Cardiac muscle cell (in vitro differentiated cells and primary cell): Measurements from ENCODE around the gene CDS1. TPM values are rescaled to one million over a fixed set of nuclear protein-coding genes. Genes with fewer than 3 reads are reported as not detected.

Experiments used
- DNase-seq, 2 donors: peaks; one replicate each; pipeline versions ENCODE4 v3.0.0 to v3.0.0-alpha.2; 2010 to 2017; ENCODE audit warnings: low read depth in 1 of 2, low spot score in 1 of 2
- H3K27ac ChIP-seq: fragments of 200-600 bp; sonication (generic); 2 replicates; pipeline ENCODE4 v1.5.1; 2016
- H3K27me3 ChIP-seq: fragments of 200-600 bp; sonication (generic); 2 replicates; pipeline ENCODE4 v1.6.0; 2016; ENCODE audit warnings: control low read depth
- H3K36me3 ChIP-seq: fragments of 200-600 bp; sonication (generic); 2 replicates; pipeline ENCODE4 v1.5.1; 2016; ENCODE audit warnings: control low read depth
- H3K4me1 ChIP-seq: fragments of 200-600 bp; sonication (generic); 2 replicates; pipeline ENCODE4 v1.8.1; 2017; ENCODE audit warnings: low read depth, mild to moderate bottlenecking, mixed run types
- H3K4me3 ChIP-seq: fragments of 200-600 bp; sonication (generic); 2 replicates; pipeline ENCODE4 v1.5.1; 2016; ENCODE audit warnings: mild to moderate bottlenecking
- H3K9me3 ChIP-seq: fragments of 200-600 bp; sonication (generic); 2 replicates; pipeline ENCODE4 v1.5.1; 2017; ENCODE audit warnings: low read depth, mild to moderate bottlenecking, control low read depth
- polyA plus RNA-seq: library from polyadenylated mRNA; unstranded; fragments of >200 nt; fragmentation: Nextera tagmentation; extraction: Ambion mirVana; gene quantifications from 2 replicates; pipeline ENCODE4 v1.2.1, GENCODE V29; 2016
- total RNA-seq: library from RNA; depleted of rRNA; stranded (reverse); fragments of >200 nt; gene quantifications from 2 replicates; pipeline ENCODE4 v1.2.3, GENCODE V29; 2016
- TF ChIP-seq, protein P1 (sequence below): IDR thresholded peaks from 2 replicates; pipeline ENCODE4 v1.5.1; 2012; ENCODE audit warnings: low read depth, mild to moderate bottlenecking, low read length

Gene CDS1
- total and polyA plus RNA-seq, 2 experiments from 2014 or later: 1.9 to 2.2 TPM

DNA sequence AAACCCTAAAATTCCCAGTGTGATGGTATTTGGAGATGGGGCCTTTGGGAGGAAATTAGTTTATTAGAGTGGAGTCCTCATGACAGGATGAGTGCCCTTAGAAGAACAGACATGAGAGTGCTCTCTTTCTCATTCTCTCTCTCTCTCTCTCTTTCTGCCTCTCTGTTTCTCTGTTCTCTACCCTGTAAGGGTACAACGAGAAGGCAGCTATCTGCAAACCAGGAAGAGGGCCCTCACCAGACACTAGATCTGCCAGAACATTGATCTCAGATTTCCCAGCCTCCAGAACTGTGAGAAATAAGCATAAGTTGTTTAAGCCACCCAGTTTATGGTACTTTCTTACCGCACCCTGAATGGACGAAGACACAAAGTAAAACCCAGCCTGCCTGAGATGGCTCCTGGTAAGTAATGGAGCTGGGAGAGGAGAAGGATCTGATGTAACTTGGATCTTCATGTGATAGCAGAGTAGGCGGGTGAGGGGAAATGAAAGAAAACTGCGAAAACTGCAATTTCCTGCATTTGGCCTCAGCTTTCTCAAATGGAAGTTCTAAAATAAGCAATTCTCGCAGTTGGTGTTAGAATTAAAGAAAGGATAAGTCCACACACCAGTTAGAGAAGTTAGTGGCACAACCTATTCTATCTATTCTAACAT is 8.7 kb upstream of the CDS1 start:
- Histone ChIP-seq H3K36me3 (no peaks in the 10 kb centered on the region), H3K4me3 (no peak overlapping the region), H3K9me3 (no peaks in the 10 kb centered on the region), H3K27ac (no peak overlapping the region), H3K4me1 (peaks cover 1% of the 10 kb centered on the region), H3K27me3 (no peaks in the 10 kb centered on the region)
- TF ChIP-seq, protein P1, sequence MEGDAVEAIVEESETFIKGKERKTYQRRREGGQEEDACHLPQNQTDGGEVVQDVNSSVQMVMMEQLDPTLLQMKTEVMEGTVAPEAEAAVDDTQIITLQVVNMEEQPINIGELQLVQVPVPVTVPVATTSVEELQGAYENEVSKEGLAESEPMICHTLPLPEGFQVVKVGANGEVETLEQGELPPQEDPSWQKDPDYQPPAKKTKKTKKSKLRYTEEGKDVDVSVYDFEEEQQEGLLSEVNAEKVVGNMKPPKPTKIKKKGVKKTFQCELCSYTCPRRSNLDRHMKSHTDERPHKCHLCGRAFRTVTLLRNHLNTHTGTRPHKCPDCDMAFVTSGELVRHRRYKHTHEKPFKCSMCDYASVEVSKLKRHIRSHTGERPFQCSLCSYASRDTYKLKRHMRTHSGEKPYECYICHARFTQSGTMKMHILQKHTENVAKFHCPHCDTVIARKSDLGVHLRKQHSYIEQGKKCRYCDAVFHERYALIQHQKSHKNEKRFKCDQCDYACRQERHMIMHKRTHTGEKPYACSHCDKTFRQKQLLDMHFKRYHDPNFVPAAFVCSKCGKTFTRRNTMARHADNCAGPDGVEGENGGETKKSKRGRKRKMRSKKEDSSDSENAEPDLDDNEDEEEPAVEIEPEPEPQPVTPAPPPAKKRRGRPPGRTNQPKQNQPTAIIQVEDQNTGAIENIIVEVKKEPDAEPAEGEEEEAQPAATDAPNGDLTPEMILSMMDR: no peak
- DNase-seq: no peak

DNA sequence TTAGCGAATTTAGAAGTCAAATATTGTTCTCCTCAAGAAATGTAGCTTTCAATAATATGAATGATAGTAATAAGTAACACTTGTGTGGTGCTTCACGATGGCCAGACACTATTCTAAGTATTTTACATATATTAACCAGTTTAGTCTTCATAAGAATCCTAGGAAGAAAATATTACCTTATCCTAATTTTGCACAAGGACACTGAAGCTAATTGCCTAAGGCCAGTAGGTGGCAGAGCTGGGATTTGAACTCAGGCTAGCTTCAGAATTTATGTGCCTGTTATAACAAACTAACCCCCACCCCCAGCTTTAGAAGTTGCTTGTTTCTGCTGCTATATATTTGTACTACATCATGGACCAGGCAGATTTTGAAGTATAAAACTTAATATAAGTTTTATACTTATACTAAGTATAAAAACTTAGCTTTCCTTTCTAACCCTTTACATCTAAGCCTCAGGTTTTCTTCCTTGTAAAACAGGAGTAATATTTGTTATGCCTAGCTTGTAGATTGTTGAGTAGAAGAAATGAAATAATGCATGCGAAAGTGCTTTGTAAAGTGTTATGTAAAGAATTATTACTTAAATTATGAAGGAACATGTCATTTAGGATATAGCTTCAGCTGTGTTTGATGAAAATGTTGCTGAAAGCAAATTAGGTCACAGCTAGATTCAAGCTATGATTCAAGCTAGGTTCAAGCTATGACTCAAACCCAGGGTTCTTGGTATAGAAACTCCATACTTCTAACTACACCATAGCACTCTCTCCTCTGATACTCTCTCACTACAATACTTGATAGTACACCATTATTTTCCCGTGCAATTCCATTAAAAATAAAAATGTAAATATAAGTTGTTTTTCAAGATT is 4.2 kb upstream of the CDS1 start:
- Histone ChIP-seq H3K4me3 (no peak overlapping the region), H3K27me3 (peaks cover 3% of the 10 kb centered on the region), H3K36me3 (no peaks in the 10 kb centered on the region), H3K9me3 (no peaks in the 10 kb centered on the region), H3K27ac (no peak overlapping the region), H3K4me1 (peaks cover 7% of the 10 kb centered on the region)
- TF ChIP-seq, protein P1: peak; percentile 77
- peak; percentile 61 to 72 for DNase-seq

DNA sequence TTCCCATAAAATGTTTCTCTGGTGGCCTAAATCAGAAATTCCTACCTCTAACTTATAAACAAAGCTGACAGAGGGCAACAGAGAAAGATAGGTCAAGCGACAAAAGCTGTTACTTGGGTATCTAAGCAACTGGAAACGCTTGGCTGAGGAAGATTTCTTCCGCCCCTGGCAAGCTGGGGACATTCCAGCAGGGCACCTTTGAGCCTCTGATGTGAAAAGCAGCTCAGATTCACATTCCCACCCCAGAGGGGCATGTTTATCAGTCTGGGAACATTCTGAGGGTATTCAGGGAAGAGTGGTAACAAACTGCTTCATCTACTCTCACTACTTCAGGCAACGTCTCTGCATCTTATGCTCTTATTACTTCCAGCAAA is 3.5 kb upstream of the CDS1 start:
- Histone ChIP-seq H3K9me3 (no peaks in the 10 kb centered on the region), H3K4me1 (peaks cover 7% of the 10 kb centered on the region), H3K27me3 (peaks cover 9% of the 10 kb centered on the region), H3K4me3 (no peak overlapping the region), H3K27ac (no peak overlapping the region), H3K36me3 (no peaks in the 10 kb centered on the region)
- TF ChIP-seq, protein P1: no peak
- DNase-seq: peak in 1 of 2 donors; percentile 8

DNA sequence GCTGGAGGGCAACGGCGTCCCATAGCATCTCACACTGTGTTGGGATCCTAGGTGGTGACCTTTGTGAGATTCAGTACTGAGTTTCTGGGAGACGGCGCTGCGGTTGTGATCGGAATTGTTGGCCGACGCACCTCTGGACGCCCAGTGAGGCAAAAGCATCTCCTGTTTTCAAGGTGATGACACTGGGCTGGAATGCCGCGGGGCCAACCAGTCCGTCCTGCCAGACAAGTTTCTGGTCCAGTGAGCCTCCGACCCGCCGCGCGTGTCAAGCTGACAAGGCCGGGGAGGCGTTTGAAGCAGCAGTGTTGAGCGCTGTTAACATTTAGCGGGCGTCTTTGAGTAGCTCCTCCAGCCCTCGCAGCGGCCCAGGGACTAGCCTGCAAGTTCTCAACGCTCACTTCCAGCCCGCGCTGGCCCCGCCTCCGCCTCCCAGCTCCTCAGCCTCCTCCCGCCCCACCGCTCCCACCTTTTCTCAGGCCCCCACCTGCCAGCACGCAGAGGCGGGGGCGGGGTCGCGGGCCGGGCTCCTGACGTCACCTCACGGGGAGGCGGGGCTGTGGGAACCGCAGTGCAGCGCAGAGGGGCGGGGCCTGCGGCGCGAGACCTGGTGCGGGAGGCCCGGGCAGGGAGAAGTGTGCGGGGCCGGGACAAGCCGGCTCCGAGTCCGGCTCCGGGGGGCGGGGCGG is 482 bp upstream of the CDS1 start:
- Histone ChIP-seq H3K36me3 (no peaks in the 10 kb centered on the region), H3K4me1 (peaks cover 7% of the 10 kb centered on the region), H3K27me3 (peaks cover 24% of the 10 kb centered on the region), H3K9me3 (no peaks in the 10 kb centered on the region), H3K27ac (peak overlapping the region; percentile 82), H3K4me3 (peak overlapping the region; percentile 94)
- DNase-seq: peak; percentile 68 to 98
- TF ChIP-seq, protein P1: no peak

DNA sequence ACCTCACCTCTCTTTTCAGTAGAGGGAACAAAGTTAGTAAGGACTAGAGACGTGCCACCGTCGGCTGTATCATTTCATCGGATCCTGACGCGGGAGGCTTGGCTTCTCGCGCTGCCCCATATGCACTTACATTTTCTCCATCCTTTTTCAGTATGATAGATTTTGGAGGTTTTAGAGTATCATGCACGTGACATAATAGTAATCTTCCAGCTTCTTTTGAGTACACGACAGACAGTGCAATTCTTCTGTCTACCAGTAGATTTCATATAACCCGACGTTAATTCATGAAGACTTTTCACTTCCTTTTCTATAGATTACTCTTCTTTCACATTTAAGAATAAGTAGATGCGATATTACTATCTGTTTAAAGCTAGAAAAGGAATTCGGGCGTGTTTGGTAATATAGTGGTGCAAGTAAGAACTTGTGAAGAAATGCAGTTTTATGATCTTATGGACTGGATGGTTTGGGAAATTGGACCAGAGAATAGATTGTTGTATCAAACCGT is 1.0 kb downstream of the CDS1 start:
- H3K4me1 ChIP-seq: peaks cover 7% of the 10 kb centered on the region
- no peaks in the 10 kb centered on the region for H3K36me3 ChIP-seq
- H3K27ac ChIP-seq: no peak overlapping the region
- H3K27me3 ChIP-seq: peaks cover 24% of the 10 kb centered on the region
- DNase-seq: peak in 1 of 2 donors; percentile 17
- no peaks in the 10 kb centered on the region for H3K9me3 ChIP-seq
- TF ChIP-seq, protein P1: no peak
- peak overlapping the region; percentile 94 for H3K4me3 ChIP-seq
